Transverse colon (tissue), 4 donors: ENCODE measurements around the gene RFTN1. TPM values are rescaled to one million over a fixed set of nuclear protein-coding genes. Genes with fewer than 3 reads are reported as not detected.

ENCODE experiments used
- DNase-seq: peaks from one replicate; pipeline ENCODE4 v3.0.0-alpha.2; 2019
- H3K27ac ChIP-seq, 4 donors: fragments of 200-600 bp; sonication (generic); 2 replicates each; pipeline ENCODE4 v1.5.1; 2016 to 2018; ENCODE audit warnings: inconsistent platforms in 4 of 4
- H3K27me3 ChIP-seq: fragments of 200-600 bp; sonication (generic); 2 replicates; pipeline ENCODE4 v1.5.1; 2017; ENCODE audit warnings: inconsistent platforms
- H3K36me3 ChIP-seq, 4 donors: fragments of 200-600 bp; sonication (generic); 2 replicates each; pipeline ENCODE4 v1.5.1; 2017 to 2019; ENCODE audit warnings: inconsistent platforms in 4 of 4
- H3K4me1 ChIP-seq, 4 donors: fragments of 200-600 bp; sonication (generic); 2 replicates each; pipeline ENCODE4 v1.5.1; 2017 to 2020; ENCODE audit warnings: inconsistent platforms in 4 of 4
- H3K4me3 ChIP-seq, 4 donors: fragments of 200-600 bp; sonication (generic); 1 replicate in 1 of 4; 2 replicates in 3 of 4; pipeline versions ENCODE4 v1.5.1 to v1.6.1; 2017 to 2019; ENCODE audit warnings: inconsistent platforms in 4 of 4
- H3K9me3 ChIP-seq, 2 donors: fragments of 200-600 bp; sonication (generic); 2 replicates each; pipeline ENCODE4 v1.5.1; 2017 to 2019; ENCODE audit warnings: inconsistent platforms in 2 of 2
- EP300 ChIP-seq: sonication (generic); formaldehyde crosslinking; IDR thresholded peaks from one replicate; pipeline ENCODE4 v1.6.1; 2017; ENCODE audit warnings: antibody characterized with exemption, low read depth
- POLR2A ChIP-seq: fragments of 450-650 bp; IDR thresholded peaks from one replicate; pipeline ENCODE4 v1.6.1; 2016; ENCODE audit warnings: antibody characterized with exemption, mild to moderate bottlenecking, moderate library complexity
- POLR2AphosphoS5 ChIP-seq, 3 donors: sonication (generic); formaldehyde crosslinking; IDR thresholded peaks; one replicate each; pipeline ENCODE4 v1.6.1; 2016; ENCODE audit warnings: antibody characterized with exemption in 3 of 3
- WGBS, 2 donors: methylation state at CpG; one replicate each; pipeline ENCODE4 v1.1.5; 2018; ENCODE audit warnings: low coverage in 1 of 2; 5-methylcytosine and 5-hydroxymethylcytosine counted together
- in situ Hi-C, 4 donors: fragments of 200-750 bp; cut with MboI; loops; one replicate each; pipeline versions ENCODE4 v1.15.0 to v1.15.1; 2017; ENCODE audit warnings: low sequenced_read_pairs in 3 of 4, low pct_ligation_motif_present in 1 of 4, low pct_unique_long_range_greater_than_20kb in 1 of 4
- intact Hi-C: fragments of 100-400 bp; cut with DNase I; formaldehyde crosslinking; loops from one replicate; pipeline ENCODE4 v1.15.1; 2023; ENCODE audit warnings: low total_unique reads
- total RNA-seq, 4 donors: library from RNA; depleted of rRNA; stranded (reverse); fragments of >200 nt; gene quantifications; one replicate each; pipeline ENCODE4 v1.1.0, GENCODE V29; 2016
- TF ChIP-seq, protein P1 (sequence below), 5 experiments: fragments of 200-600 bp in 3 of 5; fragments of 450-650 bp in 2 of 5; sonication (generic) in 3 of 5; IDR thresholded peaks; 1 replicate in 2 of 5; 2 replicates in 3 of 5; pipeline ENCODE4 v1.5.1; 2016 to 2017; ENCODE audit warnings: antibody characterized with exemption in 5 of 5, inconsistent platforms in 3 of 5, mild to moderate bottlenecking in 2 of 5, moderate library complexity in 1 of 5

The RFTN1 gene
- total RNA-seq, 4 donors from 2014 or later, result 6.7 to 25.7 (median 15.7) TPM

DNA sequence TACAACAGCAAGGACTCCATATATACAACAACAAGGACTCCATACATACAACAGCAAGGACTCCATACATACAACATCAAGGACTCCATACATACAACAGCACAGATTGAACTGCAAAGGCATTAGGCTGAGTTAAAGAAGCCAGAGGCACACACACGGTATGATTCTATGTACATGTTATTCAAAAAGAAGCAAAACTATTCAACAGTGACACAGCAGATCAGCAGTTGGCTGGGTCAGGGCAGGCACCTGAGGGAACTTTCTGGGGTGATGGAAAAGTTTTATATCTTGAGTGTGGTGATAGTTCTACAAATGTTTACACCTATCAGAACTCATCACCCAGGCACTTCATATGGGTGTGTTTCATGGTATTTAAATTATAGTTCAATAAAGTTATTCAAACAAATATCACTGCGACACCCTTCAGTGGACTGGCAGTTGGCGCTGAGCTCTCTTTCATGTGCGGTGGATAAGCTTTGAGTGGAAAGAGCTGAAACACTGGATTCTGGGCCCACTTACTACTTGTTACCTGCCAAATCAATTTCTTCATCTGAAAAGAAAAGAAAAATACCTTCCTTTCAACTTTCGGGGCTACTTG, 28.0 kb downstream of the RFTN1 start:
- no peak for DNase-seq
- Histone ChIP-seq H3K27ac (peak overlapping the region in 2 of 4 donors; percentile 42 to 62), H3K4me3 (no peak overlapping the region), H3K36me3 (no peaks in the 10 kb centered on the region), H3K9me3 (no peaks in the 10 kb centered on the region), H3K4me1 (peaks cover 3 to 35% (median 13%) of the 10 kb centered on the region in 4 donors), H3K27me3 (no peaks in the 10 kb centered on the region)
- intact Hi-C loops (no loop called here), in situ Hi-C loops (no loop called here)
- 58 to 65% methylated on average over 5 of the region's 5 CpGs for WGBS, 2 donors
- TF ChIP-seq POLR2AphosphoS5 (IDR thresholded peaks at IDR 0.05) (no peak), POLR2A (no peak), EP300 (no peak)
- TF ChIP-seq, protein P1, sequence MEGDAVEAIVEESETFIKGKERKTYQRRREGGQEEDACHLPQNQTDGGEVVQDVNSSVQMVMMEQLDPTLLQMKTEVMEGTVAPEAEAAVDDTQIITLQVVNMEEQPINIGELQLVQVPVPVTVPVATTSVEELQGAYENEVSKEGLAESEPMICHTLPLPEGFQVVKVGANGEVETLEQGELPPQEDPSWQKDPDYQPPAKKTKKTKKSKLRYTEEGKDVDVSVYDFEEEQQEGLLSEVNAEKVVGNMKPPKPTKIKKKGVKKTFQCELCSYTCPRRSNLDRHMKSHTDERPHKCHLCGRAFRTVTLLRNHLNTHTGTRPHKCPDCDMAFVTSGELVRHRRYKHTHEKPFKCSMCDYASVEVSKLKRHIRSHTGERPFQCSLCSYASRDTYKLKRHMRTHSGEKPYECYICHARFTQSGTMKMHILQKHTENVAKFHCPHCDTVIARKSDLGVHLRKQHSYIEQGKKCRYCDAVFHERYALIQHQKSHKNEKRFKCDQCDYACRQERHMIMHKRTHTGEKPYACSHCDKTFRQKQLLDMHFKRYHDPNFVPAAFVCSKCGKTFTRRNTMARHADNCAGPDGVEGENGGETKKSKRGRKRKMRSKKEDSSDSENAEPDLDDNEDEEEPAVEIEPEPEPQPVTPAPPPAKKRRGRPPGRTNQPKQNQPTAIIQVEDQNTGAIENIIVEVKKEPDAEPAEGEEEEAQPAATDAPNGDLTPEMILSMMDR (IDR thresholded peaks at IDR 0.05), result no peak

DNA sequence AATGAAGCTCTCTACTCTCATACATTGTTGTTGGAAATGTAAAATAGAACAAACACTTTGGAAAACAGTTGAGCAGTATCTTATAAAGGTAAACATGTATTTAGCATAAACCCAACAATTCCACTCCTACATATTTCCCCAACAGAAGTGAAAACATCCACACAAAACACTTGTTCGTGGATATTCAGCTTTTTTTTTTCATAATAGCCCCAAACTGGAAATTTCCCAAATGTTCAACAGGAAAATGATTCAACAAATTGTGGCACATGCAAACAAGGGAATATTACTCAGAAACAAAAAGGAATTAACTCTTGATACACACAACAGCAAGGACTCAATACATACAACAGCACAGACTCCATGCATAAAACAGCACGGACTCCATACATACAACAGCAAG, 28.5 kb downstream of the RFTN1 start:
- H3K27ac ChIP-seq, result peak overlapping the region; percentile 42 to 62 (median 56)
- H3K9me3 ChIP-seq, result no peaks in the 10 kb centered on the region
- H3K4me1 ChIP-seq, result peaks cover 3 to 37% (median 13%) of the 10 kb centered on the region in 4 donors
- no peaks in the 10 kb centered on the region for H3K36me3 ChIP-seq
- DNase-seq, result no peak
- in situ Hi-C loops, result no loop called here
- no peak overlapping the region for H3K4me3 ChIP-seq
- intact Hi-C loops, result no loop called here
- TF ChIP-seq POLR2AphosphoS5 (IDR thresholded peaks at IDR 0.05) (no peak), EP300 (no peak), POLR2A (no peak)
- TF ChIP-seq, protein P1 (IDR thresholded peaks at IDR 0.05), result no peak
- 73 to 82% methylated on average over 2 of the region's 2 CpGs for WGBS, 2 donors
- no peaks in the 10 kb centered on the region for H3K27me3 ChIP-seq

DNA sequence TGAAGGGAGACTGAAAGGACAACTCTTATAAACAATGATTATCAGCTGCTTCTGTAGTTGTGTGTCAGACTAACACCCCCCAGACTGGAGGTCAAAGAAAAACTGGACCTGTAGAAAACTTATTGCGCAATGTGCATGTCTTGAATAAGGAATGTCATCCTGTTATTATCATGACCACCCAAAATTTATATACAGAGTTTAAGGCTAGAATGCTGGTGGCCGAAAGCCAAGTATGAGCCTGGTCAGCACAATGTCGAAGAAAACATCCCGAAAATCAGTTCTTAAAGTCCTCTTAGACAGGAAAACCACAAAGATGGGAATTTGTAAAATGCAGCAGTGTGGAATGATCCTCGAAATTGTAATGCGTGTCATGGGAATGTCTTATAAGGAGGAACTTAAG, 29.3 kb downstream of the RFTN1 start:
- Histone ChIP-seq H3K27ac (peak overlapping the region; percentile 44 to 62 (median 56)), H3K4me3 (no peak overlapping the region), H3K4me1 (peaks cover 3 to 37% (median 13%) of the 10 kb centered on the region in 4 donors), H3K9me3 (no peaks in the 10 kb centered on the region), H3K36me3 (no peaks in the 10 kb centered on the region), H3K27me3 (no peaks in the 10 kb centered on the region)
- intact Hi-C loops (no loop called here), in situ Hi-C loops (no loop called here)
- WGBS, 2 donors, result 60 to 78% methylated on average over 6 of the region's 6 CpGs
- TF ChIP-seq EP300 (no peak), POLR2AphosphoS5 (IDR thresholded peaks at IDR 0.05) (peak in 2 of 3 donors; percentile 73 to 78)
- DNase-seq, result peak; percentile 42

DNA sequence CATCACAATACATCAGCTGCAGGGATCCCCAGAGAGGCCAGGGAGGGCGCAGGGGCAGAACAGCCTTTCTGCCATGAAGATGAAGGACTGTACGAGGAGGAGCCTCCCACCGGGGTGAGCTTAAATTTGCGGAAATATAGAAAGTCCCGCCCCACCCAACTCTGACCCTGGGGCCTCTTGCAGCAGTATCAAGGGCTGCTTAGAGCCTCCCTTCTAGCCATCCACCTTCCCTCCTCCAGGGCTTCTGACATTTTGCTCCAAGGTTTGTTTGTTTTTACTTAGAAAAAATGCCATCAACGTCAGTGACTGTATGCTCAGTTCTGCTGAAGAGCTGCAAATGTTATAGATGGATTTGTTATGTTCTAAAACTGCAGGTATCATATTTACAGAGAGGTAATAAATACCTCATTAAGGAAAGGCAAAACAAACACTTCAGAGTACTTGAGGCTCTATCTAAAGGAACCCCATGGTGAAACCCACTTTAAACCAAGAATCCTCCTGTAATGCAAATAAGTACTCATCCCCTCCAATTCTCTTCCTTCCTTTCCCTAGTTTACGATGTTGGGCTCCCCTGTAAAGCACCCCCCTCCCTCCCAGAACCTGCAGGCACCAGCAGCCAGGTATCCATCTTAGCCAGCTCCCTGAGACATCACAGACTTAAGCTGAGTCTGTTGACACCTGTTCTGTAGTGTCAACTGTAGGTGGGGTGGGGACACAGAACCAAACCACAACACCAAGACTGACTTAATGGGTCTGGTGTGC, 30.5 kb downstream of the RFTN1 start:
- no peaks in the 10 kb centered on the region for H3K36me3 ChIP-seq
- intact Hi-C loops, result no loop called here
- TF ChIP-seq, protein P1 (IDR thresholded peaks at IDR 0.05), result no peak
- no peak for TF ChIP-seq EP300
- TF ChIP-seq POLR2AphosphoS5 (IDR thresholded peaks at IDR 0.05), result no peak
- no peak for TF ChIP-seq POLR2A
- no peaks in the 10 kb centered on the region for H3K27me3 ChIP-seq
- H3K27ac ChIP-seq, result peak overlapping the region; percentile 44 to 52 (median 48)
- DNase-seq, result peak; percentile 35
- H3K4me3 ChIP-seq, result no peak overlapping the region
- WGBS, 2 donors, result 33 to 56% methylated on average over 1 to 6 of the region's 7 CpGs
- peaks cover 3 to 37% (median 13%) of the 10 kb centered on the region in 4 donors for H3K4me1 ChIP-seq
- no peaks in the 10 kb centered on the region for H3K9me3 ChIP-seq
- in situ Hi-C loops, result no loop called here
